Stimulated activated naive CD8-positive, alpha-beta T cell treated with anti-CD3 and anti-CD28 coated beads, Interleukin-15, Interleukin-2, amounts not matched to agents 100 U/mL and 50 U/mL, for 24 hours (primary cell): ENCODE measurements around the gene ENO1.
"Not testable (repeated sequence)": the region's sequence is repeated elsewhere in the genome, so short reads cannot be mapped to it uniquely, and the experiment has no call there.

Source experiments
- ATAC-seq: fragments of 150-1000 bp; cut with Tn5 transposase; one replicate; pipeline ENCODE4 v1.10.0; 2021
- DNase-seq: peaks from one replicate; pipeline ENCODE4 v3.0.0; 2021

Gene ENO1

GRCh38 chr1:8896775-8897174 lies 18.3 kb upstream of the ENO1 start:
- ATAC-seq, DNase-seq: not testable (repeated sequence)

GRCh38 chr1:8892026-8892425 lies 13.5 kb upstream of the ENO1 start:
- DNase-seq (no peak), ATAC-seq (no peak)

GRCh38 chr1:8891401-8891800 lies 12.9 kb upstream of the ENO1 start:
- no peak for DNase-seq
- no peak for ATAC-seq

GRCh38 chr1:8889925-8890785 lies 11.7 kb upstream of the ENO1 start:
- DNase-seq (no peak), ATAC-seq (no peak)

- DNase-seq (no peak), ATAC-seq (no peak)
Observed at GRCh38 chr1:8889103-8889846, 10.8 kb upstream of the ENO1 start.

GRCh38 chr1:8886589-8886988 lies 8.1 kb upstream of the ENO1 start:
- ATAC-seq (no peak), DNase-seq (no peak)

GRCh38 chr1:8886031-8886524 lies 7.6 kb upstream of the ENO1 start:
- not testable (repeated sequence) for DNase-seq, ATAC-seq

- not testable (repeated sequence) for DNase-seq, ATAC-seq
Observed at GRCh38 chr1:8884105-8884504, 5.6 kb upstream of the ENO1 start.

GRCh38 chr1:8883491-8883890 lies 5.0 kb upstream of the ENO1 start:
- DNase-seq (no peak), ATAC-seq (no peak)

GRCh38 chr1:8879922-8880676 lies 1.6 kb upstream of the ENO1 start:
- ATAC-seq (no peak), DNase-seq (peak; percentile 50)

- DNase-seq = no peak
- ATAC-seq = no peak
Observed at GRCh38 chr1:8879464-8879921, 1.0 kb upstream of the ENO1 start.

- DNase-seq = peak; percentile 99
- peak; percentile 75 for ATAC-seq
Observed at GRCh38 chr1:8878698-8879463, 395 bp upstream of the ENO1 start.

- ATAC-seq = no peak
- DNase-seq = no peak
Observed at GRCh38 chr1:8876087-8876486, 2.4 kb downstream of the ENO1 start.

GRCh38 chr1:8875216-8875861 lies 3.1 kb downstream of the ENO1 start:
- DNase-seq = no peak
- no peak for ATAC-seq

GRCh38 chr1:8874230-8875201 lies 4.0 kb downstream of the ENO1 start:
- ATAC-seq (no peak), DNase-seq (no peak)

GRCh38 chr1:8873506-8874229 lies 4.8 kb downstream of the ENO1 start:
- peak; percentile 86 for DNase-seq

GRCh38 chr1:8873001-8873400 lies 5.5 kb downstream of the ENO1 start:
- no peak for ATAC-seq
- no peak for DNase-seq

More at GRCh38 chr1:8873506-8874229, 4.8 kb downstream of the ENO1 start:
- ATAC-seq = peak; percentile 56

- DNase-seq (no peak), ATAC-seq (no peak)
Observed at GRCh38 chr1:8871965-8872399, 6.5 kb downstream of the ENO1 start.

- ATAC-seq = no peak
Observed at GRCh38 chr1:8871539-8871935, 6.9 kb downstream of the ENO1 start.

More at GRCh38 chr1:8871539-8871935, 6.9 kb downstream of the ENO1 start:
- no peak for DNase-seq
